IPS-15b (cell line): ENCODE data around the gene SRRD.

Source experiments
- H3K27me3 ChIP-seq: one replicate; pipeline ENCODE4 v1.6.1; 2013; ENCODE audit warnings: low read length; ENCODE audit not compliant: control insufficient read depth, insufficient read depth
- H3K36me3 ChIP-seq: one replicate; pipeline ENCODE4 v1.6.1; 2013; ENCODE audit warnings: low read length; ENCODE audit not compliant: control insufficient read depth, insufficient read depth
- H3K4me1 ChIP-seq: one replicate; pipeline ENCODE4 v1.6.1; 2013; ENCODE audit warnings: mild to moderate bottlenecking, low read length; ENCODE audit not compliant: control insufficient read depth, insufficient read depth
- H3K4me3 ChIP-seq: one replicate; pipeline ENCODE4 v1.5.1; 2013; ENCODE audit warnings: low read depth, low read length
- H3K9ac ChIP-seq: one replicate; pipeline ENCODE4 v1.6.1; 2013; ENCODE audit warnings: low read depth, mild to moderate bottlenecking, low read length
- H3K9me3 ChIP-seq: one replicate; pipeline ENCODE4 v1.6.1; 2013; ENCODE audit warnings: mild to moderate bottlenecking, low read length; ENCODE audit not compliant: control insufficient read depth, insufficient read depth

SRRD gene

DNA sequence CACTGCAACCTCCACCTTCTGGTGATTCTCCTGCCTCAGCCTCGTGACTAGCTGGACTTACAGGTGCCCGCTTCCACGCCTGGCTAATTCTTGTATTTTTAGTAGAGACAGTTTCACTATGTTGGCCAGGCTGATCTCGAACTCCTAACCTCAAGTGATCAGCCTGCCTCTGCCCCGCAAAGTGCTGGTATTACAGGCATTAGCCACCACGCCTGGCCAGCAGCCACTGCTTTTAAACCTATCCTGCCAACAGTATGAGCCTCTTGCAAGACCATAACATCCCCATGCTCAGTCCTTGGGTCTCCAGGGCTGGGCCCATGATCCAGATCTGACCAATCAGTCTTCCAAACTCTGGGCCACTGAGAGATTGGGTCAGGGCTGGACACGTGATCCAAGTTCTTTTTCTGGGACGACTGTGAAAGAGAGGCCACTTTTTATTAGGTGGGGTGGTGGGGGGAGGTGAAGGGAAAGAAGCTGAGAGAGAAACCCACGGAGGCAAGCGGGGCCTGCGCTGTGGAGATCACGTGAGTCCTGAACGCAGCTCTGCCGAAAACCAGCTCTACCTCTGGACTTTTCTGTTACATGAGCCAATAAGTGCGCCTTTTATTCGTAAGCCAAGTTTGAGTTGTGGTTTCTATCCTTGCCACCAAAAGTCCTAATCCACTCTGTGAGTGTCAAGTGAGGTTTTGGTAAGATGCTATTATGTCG lies 36.7 kb upstream of the SRRD start:
- H3K9me3 ChIP-seq: no peaks in the 10 kb centered on the region
- peaks cover 3% of the 10 kb centered on the region for H3K4me1 ChIP-seq
- H3K27me3 ChIP-seq: no peaks in the 10 kb centered on the region
- H3K36me3 ChIP-seq: peaks cover 11% of the 10 kb centered on the region
- H3K9ac ChIP-seq: no peak overlapping the region
- no peak overlapping the region for H3K4me3 ChIP-seq

DNA sequence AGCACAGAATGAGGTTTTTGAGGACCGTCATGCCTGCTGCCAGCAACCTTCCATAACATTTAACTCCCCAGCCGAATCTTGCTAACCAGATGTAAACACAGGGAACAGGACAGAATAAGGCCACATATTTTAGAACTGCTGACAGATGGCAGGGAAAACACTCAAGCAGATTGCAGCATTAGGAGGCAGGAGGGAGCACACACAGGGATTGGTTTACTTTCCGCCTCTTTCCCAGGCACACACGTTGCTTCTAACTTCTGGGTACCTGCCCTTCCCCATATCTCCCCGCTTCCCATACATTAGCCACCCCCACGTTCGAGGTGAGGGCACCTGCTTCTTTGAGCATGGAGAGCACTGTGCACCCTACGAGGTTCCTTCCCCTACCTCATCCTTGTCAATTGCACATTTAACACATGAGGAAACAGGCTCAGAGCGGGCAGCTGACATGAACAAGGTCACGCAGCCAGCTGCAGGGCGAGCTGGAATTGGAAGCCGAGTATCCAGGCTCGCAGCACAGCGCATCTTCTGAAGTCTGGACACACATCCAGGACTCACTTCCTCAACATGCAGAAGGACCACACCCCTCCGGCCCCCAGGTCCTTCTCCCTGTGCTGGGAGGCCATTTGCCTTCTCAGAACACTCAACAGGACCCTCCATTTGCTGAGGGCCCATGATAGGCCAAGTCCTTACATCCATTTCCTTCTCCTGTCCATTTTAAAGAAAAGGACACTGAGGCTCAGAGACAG lies 35.9 kb upstream of the SRRD start:
- H3K4me1 ChIP-seq: no peaks in the 10 kb centered on the region
- no peaks in the 10 kb centered on the region for H3K27me3 ChIP-seq
- H3K9me3 ChIP-seq: no peaks in the 10 kb centered on the region
- no peak overlapping the region for H3K4me3 ChIP-seq
- no peak overlapping the region for H3K9ac ChIP-seq
- H3K36me3 ChIP-seq: peaks cover 10% of the 10 kb centered on the region

DNA sequence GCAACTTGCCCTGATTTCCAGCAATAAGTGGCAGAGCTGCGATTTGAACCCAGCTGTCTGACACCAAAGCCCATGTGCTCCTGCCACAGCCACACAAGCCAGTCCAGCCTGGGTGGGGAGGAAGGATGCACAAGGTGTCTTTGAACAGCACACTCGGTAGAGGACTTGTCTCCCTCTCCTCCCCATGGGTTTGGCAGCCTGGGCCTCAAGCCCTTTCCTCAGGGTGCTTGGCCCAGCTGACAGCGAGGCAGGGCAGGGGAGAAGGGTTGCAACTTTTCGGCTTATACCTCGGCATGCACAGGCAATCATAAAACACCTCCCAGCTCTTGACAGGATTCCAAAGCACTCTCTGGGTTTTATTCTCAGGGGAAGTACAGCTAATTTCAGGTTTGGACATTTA lies 35.3 kb upstream of the SRRD start:
- H3K27me3 ChIP-seq: no peaks in the 10 kb centered on the region
- H3K9ac ChIP-seq: no peak overlapping the region
- H3K9me3 ChIP-seq: no peaks in the 10 kb centered on the region
- H3K4me3 ChIP-seq: no peak overlapping the region
- no peaks in the 10 kb centered on the region for H3K4me1 ChIP-seq
- peaks cover 11% of the 10 kb centered on the region for H3K36me3 ChIP-seq

DNA sequence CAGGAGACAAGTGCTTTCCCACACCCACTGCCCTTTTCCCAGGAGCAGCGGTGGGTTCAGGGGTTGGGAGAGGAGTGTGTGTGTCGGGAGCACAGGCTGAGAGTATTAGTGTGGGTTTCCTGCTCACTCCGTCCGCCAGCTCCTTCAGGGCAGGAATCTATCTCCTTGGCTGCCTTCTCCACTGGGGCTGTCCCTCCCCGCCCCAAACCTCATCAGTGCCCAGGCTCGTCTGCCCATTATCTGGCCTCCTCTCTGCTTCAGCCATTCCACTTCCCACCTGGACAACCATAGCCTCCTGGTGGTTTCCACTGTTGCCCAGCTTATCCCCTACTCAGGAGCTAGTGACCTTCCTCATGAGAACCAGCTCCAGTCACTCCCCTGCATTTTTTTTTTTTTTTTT lies 34.7 kb upstream of the SRRD start:
- Histone ChIP-seq H3K4me1 (no peaks in the 10 kb centered on the region), H3K27me3 (no peaks in the 10 kb centered on the region), H3K9ac (no peak overlapping the region), H3K36me3 (peaks cover 13% of the 10 kb centered on the region), H3K9me3 (no peaks in the 10 kb centered on the region), H3K4me3 (no peak overlapping the region)

DNA sequence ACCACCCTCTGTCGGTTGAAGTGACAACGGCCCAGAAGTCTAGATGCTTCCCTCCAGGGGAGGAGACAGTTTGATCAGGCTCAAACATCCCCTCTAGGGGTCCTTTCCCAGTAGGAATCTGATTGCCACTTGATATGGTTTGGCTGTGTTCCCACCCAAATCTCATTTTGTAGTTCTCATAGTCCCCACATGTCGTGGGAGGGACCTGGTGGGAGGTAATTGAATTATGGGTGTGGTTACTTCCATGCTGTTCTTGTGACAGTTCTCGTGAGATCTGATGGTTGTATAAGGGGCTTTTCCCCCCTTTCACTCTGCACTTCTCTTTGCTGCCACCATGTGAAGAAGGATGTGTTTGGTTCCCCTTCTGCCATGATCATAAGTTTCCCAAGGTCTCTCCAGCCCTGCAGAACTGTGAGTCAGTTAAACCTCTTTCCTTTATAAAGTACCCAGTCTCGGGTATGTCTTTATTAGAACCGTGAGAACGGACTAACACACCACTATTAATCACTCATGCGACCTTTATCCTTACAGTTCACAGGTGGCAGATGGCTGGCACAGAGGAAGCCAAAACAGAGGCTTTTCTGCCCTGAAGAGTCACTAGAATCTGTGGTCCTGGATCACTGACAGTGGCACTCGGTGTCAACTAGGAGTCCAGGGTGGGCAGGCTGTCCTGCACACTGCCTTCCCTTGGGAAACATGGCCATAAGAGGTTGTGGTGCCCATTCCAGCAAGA lies 33.1 kb upstream of the SRRD start:
- H3K36me3 ChIP-seq: peaks cover 16% of the 10 kb centered on the region
- H3K27me3 ChIP-seq: no peaks in the 10 kb centered on the region
- no peaks in the 10 kb centered on the region for H3K4me1 ChIP-seq
- H3K9me3 ChIP-seq: no peaks in the 10 kb centered on the region
- H3K4me3 ChIP-seq: no peak overlapping the region
- no peak overlapping the region for H3K9ac ChIP-seq

DNA sequence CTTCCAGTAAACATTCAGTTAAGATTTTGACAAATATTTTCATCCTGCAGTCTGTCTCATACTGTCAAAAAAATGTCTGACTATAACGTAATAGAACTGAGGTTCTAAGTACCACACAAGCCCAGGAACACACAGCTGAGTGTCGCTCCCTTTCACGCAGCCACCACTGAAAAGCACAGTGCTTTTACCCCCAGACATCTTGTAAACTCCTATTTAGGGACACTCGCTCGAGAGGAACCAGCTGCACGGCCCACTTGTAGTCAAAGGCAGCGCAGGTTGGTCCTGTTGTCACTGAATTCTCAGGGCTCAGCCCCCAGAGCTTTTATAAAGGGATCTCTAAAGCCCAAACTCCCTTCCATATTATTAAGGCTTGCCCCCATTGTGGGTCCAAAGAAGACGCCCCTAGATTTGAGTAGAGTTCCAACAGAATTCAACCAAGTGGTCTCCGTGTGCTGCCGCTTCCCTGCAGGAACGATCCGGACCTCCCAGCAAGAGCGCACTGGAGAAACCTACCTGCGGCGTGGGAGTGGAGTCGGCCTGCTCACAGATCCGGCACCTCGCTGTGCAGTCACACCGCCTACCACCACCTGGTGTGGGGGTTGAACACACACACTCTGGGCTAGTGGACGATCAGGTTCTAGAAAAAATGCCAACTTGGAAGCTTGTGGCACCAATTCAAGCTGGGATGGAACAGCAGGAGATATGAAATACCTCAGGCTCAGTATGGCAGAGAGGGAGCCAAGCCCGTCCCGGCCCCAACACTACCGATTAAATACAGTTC lies 31.3 kb upstream of the SRRD start:
- Histone ChIP-seq H3K27me3 (no peaks in the 10 kb centered on the region), H3K36me3 (peaks cover 18% of the 10 kb centered on the region), H3K4me1 (no peaks in the 10 kb centered on the region), H3K4me3 (no peak overlapping the region), H3K9me3 (no peaks in the 10 kb centered on the region), H3K9ac (no peak overlapping the region)

DNA sequence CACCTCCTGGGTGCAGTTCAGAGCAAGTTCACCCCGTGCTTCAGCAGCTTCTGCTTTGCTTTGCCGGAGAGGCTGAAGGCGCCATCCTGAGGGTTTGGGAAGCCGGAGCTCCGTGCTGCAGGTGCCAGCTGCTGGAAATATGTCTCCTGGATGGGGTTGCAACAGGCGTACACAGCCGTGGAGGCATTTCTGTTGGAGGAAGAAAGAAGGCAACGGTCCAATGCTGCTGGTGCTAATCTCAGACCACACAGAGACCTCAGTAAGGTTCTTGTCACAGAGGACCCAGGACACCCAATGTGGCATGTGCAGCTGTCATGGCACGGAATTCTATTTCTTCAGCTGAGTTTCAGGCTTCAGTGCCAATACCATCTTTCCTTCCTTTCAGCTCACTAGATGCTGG lies 30.5 kb upstream of the SRRD start:
- no peak overlapping the region for H3K9ac ChIP-seq
- H3K4me1 ChIP-seq: no peaks in the 10 kb centered on the region
- peaks cover 23% of the 10 kb centered on the region for H3K36me3 ChIP-seq
- no peak overlapping the region for H3K4me3 ChIP-seq
- H3K9me3 ChIP-seq: no peaks in the 10 kb centered on the region
- no peaks in the 10 kb centered on the region for H3K27me3 ChIP-seq

DNA sequence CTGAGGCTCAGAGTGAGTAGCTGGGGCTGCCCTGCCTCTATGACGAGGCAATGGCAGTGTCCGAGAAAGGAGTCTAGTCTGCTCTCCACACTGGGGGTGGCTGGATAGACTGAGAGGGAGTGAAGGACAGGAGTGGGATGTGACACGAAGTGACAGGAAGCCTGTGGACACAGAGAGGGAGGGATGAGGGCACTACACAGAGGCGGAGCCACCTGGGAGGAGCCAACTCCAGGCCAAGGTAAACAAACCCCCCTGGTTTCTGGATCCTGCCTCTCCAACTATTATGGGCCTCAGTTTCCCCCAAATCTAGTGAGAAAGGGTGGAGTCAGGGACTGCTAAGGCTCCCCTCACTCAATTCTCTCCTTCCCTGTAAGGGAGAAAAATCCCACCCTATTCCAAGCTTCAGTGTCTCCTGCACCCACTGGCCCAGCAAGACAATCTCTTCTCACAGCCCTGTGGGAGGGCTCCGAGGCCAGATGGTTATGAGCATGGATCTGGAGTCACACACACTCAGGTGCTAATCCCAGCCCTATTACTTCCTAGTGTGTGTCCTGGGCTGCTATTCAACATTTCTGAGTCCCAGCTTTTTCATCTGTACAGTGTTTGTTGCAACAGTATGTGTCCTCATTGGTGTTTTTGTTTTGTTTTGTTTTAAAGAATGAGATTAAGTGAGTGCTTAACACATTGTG lies 29.7 kb upstream of the SRRD start:
- Histone ChIP-seq H3K4me1 (no peaks in the 10 kb centered on the region), H3K36me3 (peaks cover 27% of the 10 kb centered on the region), H3K4me3 (no peak overlapping the region), H3K9me3 (no peaks in the 10 kb centered on the region), H3K9ac (no peak overlapping the region), H3K27me3 (no peaks in the 10 kb centered on the region)

DNA sequence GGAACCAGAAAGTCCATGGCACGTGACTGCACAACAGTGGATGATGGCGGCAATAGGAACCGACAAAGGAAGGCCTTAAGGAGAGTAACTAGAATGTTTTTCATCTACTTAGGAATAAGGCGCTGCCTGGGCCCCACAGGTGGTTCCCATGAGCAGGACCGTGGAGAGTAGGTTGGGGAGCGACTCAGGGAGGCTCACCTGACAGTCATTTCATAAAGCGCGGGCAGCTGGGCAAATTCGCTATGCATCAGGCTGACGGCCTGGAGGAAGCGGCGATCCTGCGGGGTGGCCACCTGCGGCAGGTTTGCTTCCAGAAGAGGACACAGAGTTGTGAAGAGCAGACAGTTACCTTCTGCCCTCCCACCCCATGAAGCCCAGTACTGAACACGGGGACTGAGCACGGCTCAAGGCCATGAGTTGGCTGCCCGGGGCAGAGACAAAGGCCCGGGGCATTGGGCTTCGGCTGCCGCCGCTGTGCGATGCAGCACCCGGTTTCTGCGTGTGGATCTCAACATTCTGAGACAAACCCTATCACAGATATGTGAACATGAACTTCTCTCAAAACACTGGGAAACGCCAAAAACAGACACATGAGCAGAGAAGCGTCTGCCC lies 25.9 kb upstream of the SRRD start:
- Histone ChIP-seq H3K4me1 (peaks cover 3% of the 10 kb centered on the region), H3K9ac (no peak overlapping the region), H3K9me3 (no peaks in the 10 kb centered on the region), H3K36me3 (peaks cover 25% of the 10 kb centered on the region), H3K27me3 (no peaks in the 10 kb centered on the region), H3K4me3 (no peak overlapping the region)

DNA sequence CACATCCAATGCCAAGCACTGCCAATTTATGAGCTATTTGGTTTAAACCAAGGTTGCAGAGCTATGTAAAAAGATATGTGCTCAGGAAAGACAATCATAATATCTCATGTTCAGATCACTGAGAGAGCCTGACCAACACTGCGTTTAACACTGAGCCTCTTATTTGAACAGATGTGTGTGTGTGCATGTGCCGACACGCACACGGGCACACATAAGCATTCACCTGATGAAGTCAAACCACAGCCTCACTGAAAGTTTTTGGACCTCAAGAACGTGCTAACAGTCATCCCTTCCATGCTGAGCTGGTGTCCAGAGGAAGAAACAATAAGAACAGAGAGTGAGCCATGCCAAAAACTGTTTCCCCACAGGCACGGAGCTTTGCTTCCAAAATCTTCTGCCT lies 23.5 kb upstream of the SRRD start:
- H3K36me3 ChIP-seq: peaks cover 37% of the 10 kb centered on the region
- no peak overlapping the region for H3K9ac ChIP-seq
- no peaks in the 10 kb centered on the region for H3K27me3 ChIP-seq
- H3K4me1 ChIP-seq: peaks cover 3% of the 10 kb centered on the region
- no peak overlapping the region for H3K4me3 ChIP-seq
- H3K9me3 ChIP-seq: no peaks in the 10 kb centered on the region
